ENCODE results near the gene DHX15.
"Not testable (repeated sequence)": the region's sequence is repeated elsewhere in the genome, so short reads cannot be mapped to it uniquely, and the experiment has no call there.

The DHX15 gene

GRCh38 chr4:24535399-24535798 is 49.0 kb downstream of the DHX15 start:
- DNase-seq, result no peak

DNA sequence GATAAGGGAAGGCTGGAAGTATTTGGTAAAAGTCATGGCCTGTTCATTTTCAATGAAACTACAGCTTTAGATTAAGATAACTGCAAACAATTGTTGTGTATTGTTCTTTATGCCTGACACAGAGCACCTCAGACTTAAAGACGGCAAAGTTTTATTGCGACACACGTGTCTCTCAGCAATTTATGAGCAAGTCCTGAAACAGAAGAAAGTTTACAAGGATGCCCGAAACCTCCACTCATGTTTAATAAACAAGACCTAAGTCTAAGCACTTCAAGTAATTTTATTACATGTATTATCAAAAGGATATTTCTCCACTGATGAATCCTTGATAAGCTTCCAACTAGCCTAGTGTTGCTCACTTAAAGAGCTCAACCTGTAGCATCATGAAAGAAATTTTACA is 51.0 kb downstream of the DHX15 start:
- DNase-seq, result no peak

- DNase-seq, result no peak
Observed at GRCh38 chr4:24529555-24529954, 54.8 kb downstream of the DHX15 start.

- no peak for DNase-seq
Observed at GRCh38 chr4:24527371-24527770, 57.0 kb downstream of the DHX15 start.

DNA sequence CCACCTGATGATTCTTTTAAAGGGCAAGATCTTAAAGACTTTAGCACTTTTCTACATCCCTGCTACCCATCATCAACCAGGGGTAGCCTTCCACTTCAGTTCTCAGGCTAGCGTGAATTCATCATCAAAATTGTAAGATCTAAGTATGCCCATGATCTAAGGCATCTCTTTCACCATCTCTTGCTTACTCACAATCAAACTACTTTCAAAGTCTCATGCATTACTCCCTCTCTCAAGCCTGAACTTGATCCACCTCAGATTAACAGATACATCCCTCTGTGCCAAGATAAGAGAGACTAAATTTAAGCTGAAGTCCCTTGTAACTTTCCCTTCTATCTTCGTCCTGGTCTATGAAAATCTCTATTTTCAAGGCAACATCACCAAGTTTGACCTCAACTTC is 62.8 kb downstream of the DHX15 start:
- no peak for DNase-seq

DNA sequence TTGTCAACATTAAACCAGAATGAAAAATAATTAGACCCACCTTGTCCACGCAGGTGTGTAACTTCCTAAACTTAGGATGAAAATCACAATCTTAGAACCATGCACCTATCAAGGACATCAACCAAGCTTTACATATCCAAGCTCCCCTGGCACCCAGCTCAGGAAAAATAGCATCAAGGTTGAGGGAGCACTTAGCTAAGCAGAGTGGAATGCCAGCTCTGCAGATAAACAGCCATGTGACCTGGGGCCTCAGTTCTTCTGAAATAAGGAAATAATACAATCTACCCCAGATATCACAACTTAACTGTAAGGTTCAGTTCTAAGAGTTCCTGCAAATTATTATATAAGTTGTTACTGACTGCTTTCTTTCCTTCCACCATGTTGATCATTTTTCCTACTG is 64.7 kb downstream of the DHX15 start:
- DNase-seq, result no peak

GRCh38 chr4:24517676-24518075 is 66.7 kb downstream of the DHX15 start:
- no peak for DNase-seq

DNA sequence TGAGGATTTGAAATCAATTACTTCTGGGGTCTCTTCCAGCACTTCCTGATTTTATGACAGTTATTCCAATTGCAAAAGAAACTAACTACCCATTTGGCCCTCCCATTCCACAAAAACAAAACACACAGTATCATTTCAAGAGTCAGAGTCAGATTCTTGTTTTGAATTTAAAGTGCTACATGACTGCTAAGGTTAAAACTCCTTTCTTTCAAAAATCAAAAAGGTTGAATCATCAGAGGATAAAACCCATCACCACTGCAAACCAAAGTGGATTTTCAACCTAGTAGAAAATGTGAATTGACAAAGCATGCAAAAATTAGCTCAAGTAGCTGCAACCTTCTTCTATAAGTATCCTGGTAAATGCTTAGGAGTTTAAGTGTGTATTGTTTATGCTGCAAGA is 67.4 kb downstream of the DHX15 start:
- no peak for DNase-seq

DNA sequence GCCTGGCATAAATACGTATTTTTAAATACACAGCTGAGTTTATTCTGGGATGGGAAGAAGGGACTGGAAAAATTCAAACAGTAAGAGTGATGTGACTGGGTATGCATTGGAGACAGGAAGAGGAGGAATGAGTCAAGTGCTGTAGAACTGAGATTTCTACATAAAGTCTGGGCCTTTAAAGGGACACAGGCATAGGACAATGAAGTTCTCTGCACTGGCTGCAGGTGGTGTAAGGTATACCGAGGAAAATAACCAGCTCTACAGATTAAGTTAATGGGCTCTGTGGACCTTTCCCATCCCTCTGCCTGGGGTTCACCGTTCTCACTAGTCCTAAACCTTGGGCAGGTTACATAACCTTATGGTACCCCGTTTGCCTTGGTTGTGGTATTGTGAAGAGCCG is 68.7 kb downstream of the DHX15 start:
- DNase-seq, result no peak

DNA sequence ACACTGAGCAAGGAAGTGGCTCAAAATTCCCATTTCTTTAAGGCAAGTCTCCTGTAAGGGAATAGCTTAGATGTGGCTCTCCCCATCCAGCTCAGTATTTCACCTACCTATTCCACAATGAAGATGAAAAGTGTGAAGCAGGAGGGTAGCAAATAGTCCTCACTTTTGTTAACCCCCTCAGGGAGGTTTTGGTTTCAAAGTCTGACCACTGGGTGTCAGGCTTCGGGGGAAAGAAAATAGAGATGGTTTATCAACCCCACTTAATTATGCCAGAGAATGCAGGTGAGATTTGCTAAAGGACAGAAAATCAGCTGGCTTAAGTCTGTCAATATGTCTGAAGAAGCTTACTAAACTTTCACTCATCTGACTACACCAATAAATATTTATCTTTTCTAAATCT is 69.5 kb downstream of the DHX15 start:
- no peak for DNase-seq

GRCh38 chr4:24513718-24514117 is 70.6 kb downstream of the DHX15 start:
- no peak for DNase-seq

- no peak for DNase-seq
Observed at GRCh38 chr4:24511371-24512063, 72.8 kb downstream of the DHX15 start.

GRCh38 chr4:24510091-24510490 is 74.3 kb downstream of the DHX15 start:
- no peak for DNase-seq

- DNase-seq, result no peak
Observed at GRCh38 chr4:24508541-24508940, 75.8 kb downstream of the DHX15 start.

DNA sequence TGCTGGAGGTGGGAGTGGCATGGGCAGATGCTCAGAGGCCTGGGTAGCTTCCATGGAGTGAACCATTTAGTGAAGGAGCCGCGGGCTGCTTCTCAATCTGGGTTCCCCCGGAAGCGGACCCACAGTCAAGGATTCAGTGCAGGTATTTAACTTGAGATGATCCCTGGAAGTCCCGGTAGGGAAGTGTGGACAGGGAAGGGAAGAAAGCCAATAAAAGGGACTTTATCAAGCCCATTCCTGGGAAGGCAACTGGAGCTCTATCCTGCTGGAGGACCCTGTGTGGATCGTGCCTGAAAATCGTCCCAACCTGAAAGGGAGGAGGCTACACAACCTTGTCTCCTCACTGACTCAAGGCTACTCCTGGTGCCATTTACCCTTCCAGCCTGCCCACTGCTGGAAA is 76.9 kb downstream of the DHX15 start:
- DNase-seq, result no peak

GRCh38 chr4:24503090-24503489 is 81.3 kb downstream of the DHX15 start:
- DNase-seq, result not testable (repeated sequence)

- no peak for DNase-seq
Observed at GRCh38 chr4:24497221-24497620, 87.1 kb downstream of the DHX15 start.

DNA sequence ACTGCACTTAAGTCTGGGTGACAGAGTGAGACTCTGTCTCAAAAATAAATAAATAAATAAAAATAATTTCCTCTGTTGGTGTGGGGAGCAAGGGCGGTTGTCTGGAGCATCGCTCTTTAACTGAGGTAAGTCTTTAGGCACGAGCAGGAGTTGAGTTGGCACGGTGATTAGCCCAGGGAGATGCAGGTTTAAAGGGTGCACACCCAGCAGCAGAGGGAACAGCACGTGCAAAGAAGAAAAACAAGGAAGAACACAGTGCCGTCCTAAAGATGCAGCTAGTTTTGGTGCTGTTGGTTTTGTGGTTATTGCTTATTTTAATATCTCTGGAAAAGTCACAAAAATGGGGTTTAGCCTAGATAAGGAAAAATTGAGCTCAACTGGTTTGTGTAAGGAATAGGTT is 87.8 kb downstream of the DHX15 start:
- DNase-seq, result no peak

DNA sequence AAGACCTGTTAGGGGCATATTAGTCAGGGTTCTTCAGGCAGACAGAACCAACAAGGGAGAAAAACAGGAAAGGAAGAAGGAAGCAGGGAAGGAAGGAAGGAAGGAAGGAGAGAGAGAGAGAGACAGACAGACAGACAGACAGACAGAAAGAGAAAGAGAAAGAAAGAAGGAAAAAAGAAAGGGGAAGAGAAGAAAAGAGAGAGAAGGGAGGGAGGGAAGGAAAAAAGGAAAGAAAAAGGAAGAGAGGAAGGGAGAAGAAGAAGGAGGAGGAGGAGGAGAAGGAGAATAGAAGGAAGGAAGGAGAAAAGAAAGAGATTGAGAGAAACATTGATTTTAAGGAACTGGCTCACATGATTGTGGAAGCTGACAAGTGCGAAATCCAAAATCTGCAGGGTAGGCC is 89.0 kb downstream of the DHX15 start:
- DNase-seq, result no peak

DNA sequence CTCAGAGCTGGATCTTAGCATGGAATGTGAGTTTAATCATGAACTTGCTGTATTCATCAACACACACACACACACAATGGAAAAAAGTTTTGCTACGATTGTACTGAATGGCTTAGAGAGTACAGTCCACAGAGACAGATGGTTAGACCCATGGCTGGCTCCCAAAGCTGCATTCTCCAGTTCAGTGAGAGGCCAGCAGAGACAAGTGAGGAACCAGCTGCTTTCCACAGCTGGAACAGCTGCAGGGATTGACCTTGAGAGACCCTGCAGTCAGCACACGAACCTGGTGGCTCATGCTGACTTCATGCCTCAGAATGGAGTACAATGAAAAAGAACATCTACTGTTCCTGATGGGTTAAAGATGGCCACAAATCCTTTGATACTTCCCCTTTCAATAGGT is 94.5 kb downstream of the DHX15 start:
- DNase-seq, result no peak

GRCh38 chr4:24488399-24489164 is 95.8 kb downstream of the DHX15 start:
- no peak for DNase-seq

GRCh38 chr4:24482871-24483270 is 101.5 kb downstream of the DHX15 start:
- no peak for DNase-seq

- DNase-seq, result peak; percentile 85
Observed at GRCh38 chr4:24477919-24478318, 106.4 kb downstream of the DHX15 start.

Measured in NCI-H524 treated with DMSO at 0.1 percent for 48 hours (cell line).